Body of pancreas (tissue), 4 donors: ENCODE measurements around the gene ADAMTS13. TPM values are rescaled to one million over a fixed set of nuclear protein-coding genes. Genes with fewer than 3 reads are reported as not detected.

Experiments
- ATAC-seq: fragments of 150-250 bp; one replicate; pipeline ENCODE4 v1.9.1; 2016
- DNase-seq, 4 donors: peaks; one replicate each; pipeline ENCODE4 v3.0.0-alpha.2; 2019
- H3K27ac ChIP-seq, 4 donors: fragments of 200-600 bp; sonication (generic); 1 replicate in 3 of 4; 2 replicates in 1 of 4; pipeline versions ENCODE4 v1.5.1 to v1.6.1; 2016 to 2019; ENCODE audit warnings: mild to moderate bottlenecking in 1 of 4, mixed read lengths in 1 of 4, moderate library complexity in 1 of 4
- H3K27me3 ChIP-seq, 2 donors: fragments of 200-600 bp; sonication (generic); one replicate each; pipeline ENCODE4 v1.6.0; 2016; ENCODE audit warnings: mild to moderate bottlenecking in 1 of 2
- H3K36me3 ChIP-seq, 2 donors: fragments of 200-600 bp; sonication (generic); replicated peaks in 1 of 2; 2 replicates each; pipeline ENCODE4 v1.5.1; 2016; ENCODE audit warnings: low read depth in 2 of 2; ENCODE audit not compliant: insufficient read depth in 1 of 2
- H3K4me1 ChIP-seq: fragments of 200-600 bp; sonication (generic); one replicate; pipeline ENCODE4 v1.6.0; 2016
- H3K4me3 ChIP-seq, 2 donors: fragments of 200-600 bp; sonication (generic); 1 replicate in 1 of 2; 2 replicates in 1 of 2; pipeline ENCODE4 v1.5.1; 2016 to 2019
- H3K9me3 ChIP-seq, 3 donors: fragments of 200-600 bp; sonication (generic); 1 replicate in 2 of 3; 2 replicates in 1 of 3; pipeline ENCODE4 v1.5.1; 2016
- POLR2A ChIP-seq, 3 donors: fragments of 450-650 bp; IDR thresholded peaks; one replicate each; pipeline ENCODE4 v1.6.1; 2016; ENCODE audit warnings: antibody characterized with exemption in 3 of 3, mild to moderate bottlenecking in 2 of 3
- WGBS, 2 donors: methylation state at CpG; one replicate each; pipeline ENCODE4 v1.1.5; 2017; 5-methylcytosine and 5-hydroxymethylcytosine counted together
- intact Hi-C: fragments of 100-400 bp; cut with DNase I; formaldehyde crosslinking; loops from one replicate; pipeline ENCODE4 v1.15.1; 2023
- total RNA-seq, 2 donors: library from RNA; depleted of rRNA; stranded (reverse); fragments of >200 nt; gene quantifications; one replicate each; pipeline ENCODE4 v1.1.0, GENCODE V29; 2016
- TF ChIP-seq, protein P1 (sequence below), 7 experiments: fragments of 450-650 bp in 4 of 7; fragments of 200-600 bp in 3 of 7; sonication (generic) in 3 of 7; IDR thresholded peaks; one replicate each; pipeline ENCODE4 v1.5.1; 2016 to 2019; ENCODE audit warnings: antibody characterized with exemption in 7 of 7

The ADAMTS13 gene
- total RNA-seq, 2 donors from 2014 or later, result 2.3 to 5.6 TPM

DNA sequence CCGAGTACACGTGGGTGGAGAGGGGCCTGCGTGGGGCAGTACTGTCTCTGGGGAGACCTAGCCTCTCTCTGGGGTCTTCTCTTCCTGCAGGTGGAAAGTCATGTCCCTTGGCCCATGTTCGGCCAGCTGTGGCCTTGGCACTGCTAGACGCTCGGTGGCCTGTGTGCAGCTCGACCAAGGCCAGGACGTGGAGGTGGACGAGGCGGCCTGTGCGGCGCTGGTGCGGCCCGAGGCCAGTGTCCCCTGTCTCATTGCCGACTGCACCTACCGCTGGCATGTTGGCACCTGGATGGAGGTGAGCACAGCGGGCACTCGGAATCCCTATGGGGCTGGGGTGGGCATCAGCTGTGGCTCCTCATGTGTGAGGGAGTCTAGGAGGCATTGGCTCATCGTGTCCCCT, 32.2 kb downstream of the ADAMTS13 start:
- intact Hi-C loops, result no loop called here
- 64 to 84% methylated on average over 3 to 19 of the region's 19 CpGs for whole genome bisulfite sequencing, 2 donors
- H3K4me3 ChIP-seq, result no peak overlapping the region

DNA sequence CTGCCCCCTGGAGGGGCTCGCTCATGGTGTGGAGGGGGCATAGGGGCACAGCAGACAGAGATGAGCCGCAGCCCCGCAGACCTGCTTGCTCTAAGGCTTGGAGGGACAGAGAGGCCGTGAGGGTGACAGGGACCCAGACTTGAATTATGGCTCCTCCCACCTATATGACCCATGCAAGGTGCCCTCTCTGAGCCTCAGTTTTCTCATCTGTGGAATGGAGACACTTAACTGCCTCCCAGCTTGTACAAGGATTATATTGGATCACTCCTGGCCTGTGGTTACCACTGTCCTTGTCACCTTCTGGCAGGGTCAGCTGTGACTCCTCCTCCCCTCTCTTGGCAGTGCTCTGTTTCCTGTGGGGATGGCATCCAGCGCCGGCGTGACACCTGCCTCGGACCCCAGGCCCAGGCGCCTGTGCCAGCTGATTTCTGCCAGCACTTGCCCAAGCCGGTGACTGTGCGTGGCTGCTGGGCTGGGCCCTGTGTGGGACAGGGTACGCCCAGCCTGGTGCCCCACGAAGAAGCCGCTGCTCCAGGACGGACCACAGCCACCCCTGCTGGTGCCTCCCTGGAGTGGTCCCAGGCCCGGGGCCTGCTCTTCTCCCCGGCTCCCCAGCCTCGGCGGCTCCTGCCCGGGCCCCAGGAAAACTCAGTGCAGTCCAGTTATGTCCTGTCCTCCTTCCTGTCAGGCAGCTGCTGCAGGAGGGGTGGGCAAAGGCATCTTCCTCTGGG, 32.9 kb downstream of the ADAMTS13 start:
- DNase-seq, result no peak
- 92 to 93% methylated on average over 10 to 20 of the region's 20 CpGs for WGBS, 2 donors

More for the DNA sequence above, 32.2 kb downstream of the ADAMTS13 start:
- no peak for DNase-seq
- no peak for TF ChIP-seq POLR2A (IDR thresholded peaks at IDR 0.05)
- TF ChIP-seq, protein P1, sequence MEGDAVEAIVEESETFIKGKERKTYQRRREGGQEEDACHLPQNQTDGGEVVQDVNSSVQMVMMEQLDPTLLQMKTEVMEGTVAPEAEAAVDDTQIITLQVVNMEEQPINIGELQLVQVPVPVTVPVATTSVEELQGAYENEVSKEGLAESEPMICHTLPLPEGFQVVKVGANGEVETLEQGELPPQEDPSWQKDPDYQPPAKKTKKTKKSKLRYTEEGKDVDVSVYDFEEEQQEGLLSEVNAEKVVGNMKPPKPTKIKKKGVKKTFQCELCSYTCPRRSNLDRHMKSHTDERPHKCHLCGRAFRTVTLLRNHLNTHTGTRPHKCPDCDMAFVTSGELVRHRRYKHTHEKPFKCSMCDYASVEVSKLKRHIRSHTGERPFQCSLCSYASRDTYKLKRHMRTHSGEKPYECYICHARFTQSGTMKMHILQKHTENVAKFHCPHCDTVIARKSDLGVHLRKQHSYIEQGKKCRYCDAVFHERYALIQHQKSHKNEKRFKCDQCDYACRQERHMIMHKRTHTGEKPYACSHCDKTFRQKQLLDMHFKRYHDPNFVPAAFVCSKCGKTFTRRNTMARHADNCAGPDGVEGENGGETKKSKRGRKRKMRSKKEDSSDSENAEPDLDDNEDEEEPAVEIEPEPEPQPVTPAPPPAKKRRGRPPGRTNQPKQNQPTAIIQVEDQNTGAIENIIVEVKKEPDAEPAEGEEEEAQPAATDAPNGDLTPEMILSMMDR (IDR thresholded peaks at IDR 0.05), result no peak
- Histone ChIP-seq H3K9me3 (no peaks in the 10 kb centered on the region), H3K36me3 (no peaks in the 10 kb centered on the region), H3K4me1 (peaks cover 10% of the 10 kb centered on the region), H3K27ac (no peak overlapping the region), H3K27me3 (no peaks in the 10 kb centered on the region)
- no peak for ATAC-seq

GRCh38 chr9:133455936-133456335, 33.8 kb downstream of the ADAMTS13 start:
- Histone ChIP-seq H3K27me3 (no peaks in the 10 kb centered on the region), H3K9me3 (no peaks in the 10 kb centered on the region), H3K27ac (no peak overlapping the region), H3K4me1 (peaks cover 13% of the 10 kb centered on the region), H3K4me3 (no peak overlapping the region), H3K36me3 (no peaks in the 10 kb centered on the region)
- no peak for ATAC-seq
- 87% methylated on average over 11 of the region's 11 CpGs; no CpG with 5 or more reads in 1 of the 2 donors for WGBS, 2 donors
- intact Hi-C loops, result no loop called here
- DNase-seq, result no peak
- TF ChIP-seq, protein P1 (IDR thresholded peaks at IDR 0.05), result no peak
- no peak for TF ChIP-seq POLR2A (IDR thresholded peaks at IDR 0.05)

More for the DNA sequence above, 32.9 kb downstream of the ADAMTS13 start:
- ATAC-seq, result no peak
- H3K4me3 ChIP-seq, result no peak overlapping the region
- no peak overlapping the region for H3K27ac ChIP-seq
- no peak for TF ChIP-seq POLR2A (IDR thresholded peaks at IDR 0.05)
- TF ChIP-seq, protein P1 (IDR thresholded peaks at IDR 0.05), result no peak
- intact Hi-C loops, result no loop called here
- no peaks in the 10 kb centered on the region for H3K36me3 ChIP-seq
- H3K27me3 ChIP-seq, result no peaks in the 10 kb centered on the region
- peaks cover 9% of the 10 kb centered on the region for H3K4me1 ChIP-seq
- no peaks in the 10 kb centered on the region for H3K9me3 ChIP-seq

DNA sequence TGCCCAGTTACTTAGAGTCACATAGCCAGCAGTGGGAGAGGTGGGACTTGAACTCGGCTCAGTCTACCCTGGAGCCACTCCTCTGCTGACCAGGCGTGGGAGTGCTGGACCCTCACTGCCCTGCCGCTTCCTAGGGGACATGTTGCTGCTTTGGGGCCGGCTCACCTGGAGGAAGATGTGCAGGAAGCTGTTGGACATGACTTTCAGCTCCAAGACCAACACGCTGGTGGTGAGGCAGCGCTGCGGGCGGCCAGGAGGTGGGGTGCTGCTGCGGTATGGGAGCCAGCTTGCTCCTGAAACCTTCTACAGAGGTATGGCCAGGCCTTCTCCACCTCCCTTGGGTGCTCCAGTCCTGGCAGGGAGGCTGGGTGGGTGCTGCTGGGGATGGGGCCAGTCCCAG, 34.2 kb downstream of the ADAMTS13 start:
- ATAC-seq, result no peak
- H3K4me3 ChIP-seq, result no peak overlapping the region
- no peaks in the 10 kb centered on the region for H3K27me3 ChIP-seq
- no peak overlapping the region for H3K27ac ChIP-seq
- no peaks in the 10 kb centered on the region for H3K9me3 ChIP-seq
- H3K4me1 ChIP-seq, result peaks cover 18% of the 10 kb centered on the region
- intact Hi-C loops, result no loop called here
- 89 to 97% methylated on average over 9 of the region's 9 CpGs for WGBS, 2 donors
- no peaks in the 10 kb centered on the region for H3K36me3 ChIP-seq
- DNase-seq, result no peak
- TF ChIP-seq, protein P1 (IDR thresholded peaks at IDR 0.05), result no peak
- no peak for TF ChIP-seq POLR2A (IDR thresholded peaks at IDR 0.05)

- no peaks in the 10 kb centered on the region for H3K9me3 ChIP-seq
- no peak overlapping the region for H3K27ac ChIP-seq
- no peak overlapping the region for H3K4me3 ChIP-seq
- no peak for TF ChIP-seq POLR2A (IDR thresholded peaks at IDR 0.05)
- TF ChIP-seq, protein P1 (IDR thresholded peaks at IDR 0.05), result no peak
- 86 to 88% methylated on average over 1 to 13 of the region's 13 CpGs for WGBS, 2 donors
- H3K27me3 ChIP-seq, result no peaks in the 10 kb centered on the region
- H3K4me1 ChIP-seq, result peaks cover 22% of the 10 kb centered on the region
- no peaks in the 10 kb centered on the region for H3K36me3 ChIP-seq
- intact Hi-C loops, result no loop called here
- no peak for ATAC-seq
- DNase-seq, result no peak
Measured at GRCh38 chr9:133457233-133457632, 35.1 kb downstream of the ADAMTS13 start.
